HCT116 (cell line): Measurements from ENCODE around the gene P2RY12. TPM values are rescaled to one million over a fixed set of nuclear protein-coding genes. Genes with fewer than 3 reads are reported as not detected.

Experiments
- ATAC-seq: fragments of 200-7000 bp; cut with Tn5 transposase; 2 replicates; pipeline ENCODE4 v1.9.1; 2020; ENCODE audit warnings: mild to moderate bottlenecking, moderate library complexity
- BruUV-seq: library from RNA; stranded (reverse); fragments of 400-500 nt; replicated peaks from 2 replicates; lab custom pipeline; 2021; lab: Mats Ljungman, UMichigan
- CTCF ChIA-PET: fragments of 300-600 bp; sonication (Branson Sonifier 250); formaldehyde crosslinking; loops from one replicate; lab custom pipeline; 2021; ENCODE audit warnings: antibody characterized with exemption; lab: Charles Lee
- POLR2A ChIA-PET: fragments of 300-600, 350-600 bp; sonication (Branson Sonifier 250); formaldehyde crosslinking; loops from one replicate; lab custom pipeline; 2021; ENCODE audit warnings: antibody characterized with exemption; lab: Charles Lee
- RAD21 ChIA-PET, 2 experiments: fragments of 300-600 bp; sonication (Branson Sonifier 250); formaldehyde crosslinking; loops; one replicate each; lab custom pipeline; 2023; ENCODE audit warnings: low total read pairs in 2 of 2; ENCODE audit not compliant: uncharacterized antibody in 2 of 2, unreplicated experiment in 2 of 2, low non-redundant PET in 1 of 2; lab: Charles Lee
- DNase-seq: peaks from one replicate; pipeline ENCODE4 v3.0.0-alpha.2; 2010; ENCODE audit warnings: low read depth, low spot score
- H2AFZ ChIP-seq: fragments of 200-600 bp; shearing (Covaris generic), sonication (generic); 2 replicates; pipeline ENCODE4 v1.6.1; 2017; ENCODE audit warnings: low read depth, mixed run types, mixed read lengths, antibody characterized with exemption, low read length; ENCODE audit not compliant: poor library complexity, severe bottlenecking
- H3K27ac ChIP-seq: 2 replicates; pipeline ENCODE4 v1.5.1; 2012; ENCODE audit warnings: low read depth, low read length
- H3K27me3 ChIP-seq: fragments of 200-600 bp; sonication (generic); 2 replicates; pipeline ENCODE4 v1.6.1; 2016; ENCODE audit warnings: mixed run types, low read length, mixed read lengths; ENCODE audit not compliant: insufficient read depth
- H3K36me3 ChIP-seq, 2 experiments: fragments of 200-500 bp in 1 of 2; fragments of 200-600 bp in 1 of 2; sonication (Bioruptor generic) in 1 of 2; sonication (generic) in 1 of 2; 2 replicates each; pipeline versions ENCODE4 v1.5.1 to v1.6.1; 2014 to 2016; ENCODE audit warnings: low read length in 2 of 2, inconsistent platforms in 1 of 2, mixed read lengths in 1 of 2, mixed run types in 1 of 2; ENCODE audit not compliant: insufficient read depth in 2 of 2, control insufficient read depth in 1 of 2
- H3K4me1 ChIP-seq, 2 experiments: fragments of 200-600 bp in 1 of 2; sonication (generic) in 1 of 2; 2 replicates each; pipeline versions ENCODE4 v1.5.1 to v1.6.1; 2012 to 2017; ENCODE audit warnings: low read length in 2 of 2, inconsistent platforms in 1 of 2, mild to moderate bottlenecking in 1 of 2, mixed read lengths in 1 of 2, mixed run types in 1 of 2, moderate library complexity in 1 of 2; ENCODE audit not compliant: insufficient read depth in 2 of 2, control insufficient read depth in 1 of 2
- H3K4me2 ChIP-seq: fragments of 200-600 bp; sonication (generic); 2 replicates; pipeline ENCODE4 v1.6.1; 2017; ENCODE audit warnings: mixed run types, low read length, mixed read lengths
- H3K4me3 ChIP-seq, 2 experiments: fragments of 200-600 bp in 1 of 2; sonication (generic) in 1 of 2; replicated peaks in 1 of 2; 2 replicates each; pipeline ENCODE4 v1.5.1; 2011 to 2016; ENCODE audit warnings: low read length in 2 of 2, control low read depth in 1 of 2, low read depth in 1 of 2, mild to moderate bottlenecking in 1 of 2, mixed read lengths in 1 of 2, mixed run types in 1 of 2
- H3K79me2 ChIP-seq: fragments of 200-600 bp; sonication (generic); 2 replicates; pipeline ENCODE4 v1.6.1; 2017; ENCODE audit warnings: mild to moderate bottlenecking, mixed run types, low read length, moderate library complexity, mixed read lengths; ENCODE audit not compliant: insufficient read depth
- H3K9ac ChIP-seq: fragments of 200-600 bp; sonication (generic); 2 replicates; pipeline ENCODE4 v1.6.1; 2016; ENCODE audit warnings: low read length, mixed read lengths
- H3K9me2 ChIP-seq: fragments of 200-600 bp; sonication (generic), shearing (Covaris generic); 2 replicates; pipeline ENCODE4 v1.6.1; 2017; ENCODE audit warnings: mixed run types, mild to moderate bottlenecking, moderate library complexity; ENCODE audit not compliant: insufficient read depth
- H3K9me3 ChIP-seq, 2 experiments: fragments of 200-500 bp in 1 of 2; fragments of 200-600 bp in 1 of 2; sonication (Bioruptor generic) in 1 of 2; sonication (generic) in 1 of 2; 2 replicates each; pipeline ENCODE4 v1.6.1; 2014 to 2017; ENCODE audit warnings: low read length in 2 of 2, mixed read lengths in 2 of 2, inconsistent platforms in 1 of 2, low read depth in 1 of 2, mild to moderate bottlenecking in 1 of 2, mixed run types in 1 of 2, moderate library complexity in 1 of 2; ENCODE audit not compliant: control insufficient read depth in 1 of 2, insufficient read depth in 1 of 2
- H4K20me1 ChIP-seq: fragments of 200-600 bp; sonication (generic), shearing (Covaris generic); 2 replicates; pipeline ENCODE4 v1.6.1; 2017; ENCODE audit warnings: mixed run types, mild to moderate bottlenecking, moderate library complexity; ENCODE audit not compliant: insufficient read depth
- ATF3 ChIP-seq: IDR thresholded peaks from 2 replicates; pipeline ENCODE4 v1.6.1; 2012
- CBX3 ChIP-seq: IDR thresholded peaks from 2 replicates; pipeline ENCODE4 v1.6.1; 2012; ENCODE audit warnings: low read depth
- CEBPB ChIP-seq: IDR thresholded peaks from 2 replicates; pipeline ENCODE4 v1.6.1; 2012; ENCODE audit warnings: low read depth
- EGR1 ChIP-seq: IDR thresholded peaks from 2 replicates; pipeline ENCODE4 v1.6.1; 2012; ENCODE audit warnings: low read depth
- EZH2phosphoT487 ChIP-seq: fragments of 200-600 bp; IDR thresholded peaks from 2 replicates; pipeline ENCODE4 v1.6.1; 2018; ENCODE audit warnings: antibody characterized with exemption, borderline replicate concordance
- FOSL1 ChIP-seq: IDR thresholded peaks from 2 replicates; pipeline ENCODE4 v1.6.1; 2012; ENCODE audit warnings: low read depth
- JUND ChIP-seq: IDR thresholded peaks from 2 replicates; pipeline ENCODE4 v1.6.1; 2012
- MAX ChIP-seq: IDR thresholded peaks from 2 replicates; pipeline ENCODE4 v1.6.1; 2012
- RAD21 ChIP-seq: IDR thresholded peaks from 2 replicates; pipeline ENCODE4 v1.6.1; 2012; ENCODE audit warnings: low read depth, mild to moderate bottlenecking
- REST ChIP-seq: IDR thresholded peaks from 2 replicates; pipeline ENCODE4 v1.6.1; 2012; ENCODE audit warnings: low read depth
- SIN3A ChIP-seq: IDR thresholded peaks from 2 replicates; pipeline ENCODE4 v1.6.1; 2012; ENCODE audit warnings: low read depth
- SRF ChIP-seq: IDR thresholded peaks from 2 replicates; pipeline ENCODE4 v1.6.1; 2012; ENCODE audit warnings: low read depth
- ZBTB33 ChIP-seq: IDR thresholded peaks from 2 replicates; pipeline ENCODE4 v1.6.1; 2011; ENCODE audit warnings: mild to moderate bottlenecking, low read length, moderate library complexity; ENCODE audit not compliant: insufficient replicate concordance; ENCODE audit errors: extremely low read depth
- ZFX ChIP-seq: fragments of 450-650 bp; IDR thresholded peaks from 2 replicates; pipeline ENCODE4 v1.6.1; 2017
- ZNF274 ChIP-seq: fragments of 200-500 bp; sonication (Bioruptor generic); IDR thresholded peaks from 2 replicates; pipeline ENCODE4 v1.6.1; 2014; ENCODE audit warnings: mild to moderate bottlenecking, low read depth, low read length, inconsistent platforms
- intact Hi-C: fragments of 100-400 bp; cut with micrococcal nuclease; formaldehyde crosslinking; loops from 2 replicates; pipeline ENCODE4 v1.10.0; 2022
- total RNA-seq: library from RNA; stranded (reverse); gene quantifications from one replicate; pipeline ENCODE4 v1.2.1, GENCODE V29; 2021; ENCODE audit not compliant: unreplicated experiment

Gene P2RY12
- total RNA-seq, 1 experiment from 2014 or later, result not detected

DNA sequence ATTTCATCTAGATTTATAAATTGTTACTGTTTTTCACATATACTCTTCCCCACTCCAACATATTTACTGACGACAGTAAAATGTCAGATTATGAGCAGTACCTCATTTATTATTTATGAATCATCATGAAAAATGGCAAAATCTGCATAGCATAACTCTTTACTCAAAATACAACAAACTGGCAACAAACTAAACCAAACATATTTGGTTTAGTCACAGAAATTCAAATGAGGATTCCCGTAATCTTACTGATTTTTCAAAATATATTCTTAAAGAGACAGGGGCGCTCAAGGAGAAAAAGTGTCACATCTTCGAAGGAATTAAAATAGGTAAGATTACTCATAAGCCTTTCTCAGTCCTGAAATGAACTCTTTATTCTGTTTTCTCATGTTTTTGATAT lies 64.9 kb downstream of the P2RY12 start:
- no peaks in the 10 kb centered on the region for H4K20me1 ChIP-seq
- no peaks in the 10 kb centered on the region for H3K9me2 ChIP-seq
- H3K4me1 ChIP-seq, result peaks cover 43 to 46% of the 10 kb centered on the region in 2 experiments
- H3K36me3 ChIP-seq, result no peaks in the 10 kb centered on the region
- intact Hi-C loops, result no loop called here
- ChIA-PET POLR2A (no interaction called here), CTCF (interaction anchor here (1.6 kb wide), 1 partner anchor 8 kb away, joined by 5 read pairs; no protein-coding TSS in a partner anchor)
- H3K27me3 ChIP-seq, result no peaks in the 10 kb centered on the region
- TF ChIP-seq JUND, result no peak
- TF ChIP-seq EGR1, result no peak
- no peak for TF ChIP-seq ATF3
- TF ChIP-seq FOSL1, result no peak
- no peak for TF ChIP-seq MAX
- TF ChIP-seq, all 23 proteins: peak for 0
- Histone ChIP-seq H2AFZ (no peak overlapping the region), H3K27ac (no peak overlapping the region), H3K9me3 (no peaks in the 10 kb centered on the region), H3K9ac (no peak overlapping the region), H3K4me3 (no peak overlapping the region), H3K79me2 (no peaks in the 10 kb centered on the region), H3K4me2 (no peak overlapping the region)
- DNase-seq (no peak), ATAC-seq (no peak)
- no TSS peak for BruUV-seq
- RAD21 ChIA-PET, result no interaction called here

- ChIA-PET RAD21 (interaction anchor here in 1 of 2 experiments (0.7 kb wide), 1 partner anchor 15 kb away, joined by 3 read pairs; no protein-coding TSS in a partner anchor), POLR2A (no interaction called here), CTCF (interaction anchor here (1.6 kb wide), 1 partner anchor 9 kb away, joined by 5 read pairs; no protein-coding TSS in a partner anchor)
- H3K36me3 ChIP-seq, result no peaks in the 10 kb centered on the region
- no peak overlapping the region for H3K27ac ChIP-seq
- intact Hi-C loops, result no loop called here
- peaks cover 44 to 52% of the 10 kb centered on the region in 2 experiments for H3K4me1 ChIP-seq
- ATAC-seq, result no peak
- no TSS peak for BruUV-seq
- no peaks in the 10 kb centered on the region for H3K9me3 ChIP-seq
- no peaks in the 10 kb centered on the region for H3K9me2 ChIP-seq
- DNase-seq, result no peak
- no peaks in the 10 kb centered on the region for H3K27me3 ChIP-seq
- H3K79me2 ChIP-seq, result no peaks in the 10 kb centered on the region
- no peak overlapping the region for H3K9ac ChIP-seq
- no peaks in the 10 kb centered on the region for H4K20me1 ChIP-seq
- H3K4me2 ChIP-seq, result peak overlapping the region; percentile 77
- H2AFZ ChIP-seq, result no peak overlapping the region
- no peak overlapping the region for H3K4me3 ChIP-seq
- TF ChIP-seq CBX3 (no peak), SRF (no peak), EGR1 (no peak), JUND (no peak), RAD21 (no peak), EZH2phosphoT487 (no peak), ZNF274 (no peak), ZBTB33 (no peak), CEBPB (no peak), ZFX (no peak), REST (no peak), ATF3 (no peak), SIN3A (no peak), MAX (no peak)
These were observed 65.6 kb downstream of the P2RY12 start for GRCh38 chr3:151318991-151319390.
